NCI-H526 treated with DMSO at 0.1 percent for 48 hours (cell line): ENCODE data around the gene PSRC1.

Experiments
- DNase-seq: peaks from one replicate; lab custom pipeline; 2025; lab: John Stamatoyannopoulos, UW

The PSRC1 gene

GRCh38 chr1:109272021-109272799 lies 10.7 kb downstream of the PSRC1 start:
- DNase-seq = no peak

- DNase-seq = no peak
Measured at GRCh38 chr1:109271458-109271857, 11.5 kb downstream of the PSRC1 start.

- no peak for DNase-seq
Measured at GRCh38 chr1:109270623-109271317, 12.2 kb downstream of the PSRC1 start.

GRCh38 chr1:109269981-109270622 lies 12.8 kb downstream of the PSRC1 start:
- DNase-seq = no peak

- DNase-seq = no peak
Measured at GRCh38 chr1:109269212-109269980, 13.5 kb downstream of the PSRC1 start.

- no peak for DNase-seq
Measured at GRCh38 chr1:109268431-109269211, 14.3 kb downstream of the PSRC1 start.

- no peak for DNase-seq
Measured at GRCh38 chr1:109267743-109268300, 15.1 kb downstream of the PSRC1 start.

GRCh38 chr1:109266965-109267364 lies 16.0 kb downstream of the PSRC1 start:
- DNase-seq = no peak

- no peak for DNase-seq
Measured at GRCh38 chr1:109265741-109266330, 17.1 kb downstream of the PSRC1 start.

GRCh38 chr1:109265016-109265415 lies 17.9 kb downstream of the PSRC1 start:
- no peak for DNase-seq

GRCh38 chr1:109264379-109264755 lies 18.6 kb downstream of the PSRC1 start:
- no peak for DNase-seq

GRCh38 chr1:109263597-109264378 lies 19.2 kb downstream of the PSRC1 start:
- peak; percentile 88 for DNase-seq

GRCh38 chr1:109263234-109263596 lies 19.7 kb downstream of the PSRC1 start:
- DNase-seq = peak; percentile 89

- DNase-seq = no peak
Measured at GRCh38 chr1:109262231-109263055, 20.5 kb downstream of the PSRC1 start.

GRCh38 chr1:109261578-109261977 lies 21.4 kb downstream of the PSRC1 start:
- no peak for DNase-seq

GRCh38 chr1:109261006-109261405 lies 21.9 kb downstream of the PSRC1 start:
- no peak for DNase-seq

GRCh38 chr1:109259674-109260557 lies 23.0 kb downstream of the PSRC1 start:
- no peak for DNase-seq
